NT2/D1 (cell line): ENCODE results near the gene RPS4Y2.

Source experiments
- YY1 ChIP-seq: IDR thresholded peaks from 2 replicates; pipeline ENCODE4 v1.6.1; 2011; ENCODE audit not compliant: insufficient read length, insufficient read depth
- ZNF274 ChIP-seq: IDR thresholded peaks from 2 replicates; pipeline ENCODE4 v1.6.1; 2011; ENCODE audit warnings: mild to moderate bottlenecking, low read depth, low read length

- TF ChIP-seq ZNF274 = no peak
- TF ChIP-seq YY1 = no peak
Observed at GRCh38 chrY:20780776-20781175, 24.9 kb downstream of the RPS4Y2 start.
